OCI-LY7 (cell line): ENCODE measurements around the gene FN1.

Experiments
- EZH2phosphoT487 ChIP-seq: fragments of 200-600 bp; sonication (generic); IDR thresholded peaks from 2 replicates; pipeline ENCODE4 v1.6.1; 2018; ENCODE audit warnings: low read depth, borderline replicate concordance, mild to moderate bottlenecking, mixed run types, antibody characterized with exemption, low read length, moderate library complexity, mixed read lengths
- TF ChIP-seq, protein P1 (sequence below): fragments of 200-600 bp; sonication (generic); conservative IDR thresholded peaks from 2 replicates; pipeline ENCODE4 v1.5.1; 2014; ENCODE audit warnings: mild to moderate bottlenecking, antibody characterized with exemption, low read length, moderate library complexity, mixed read lengths

- TF ChIP-seq, protein P1, sequence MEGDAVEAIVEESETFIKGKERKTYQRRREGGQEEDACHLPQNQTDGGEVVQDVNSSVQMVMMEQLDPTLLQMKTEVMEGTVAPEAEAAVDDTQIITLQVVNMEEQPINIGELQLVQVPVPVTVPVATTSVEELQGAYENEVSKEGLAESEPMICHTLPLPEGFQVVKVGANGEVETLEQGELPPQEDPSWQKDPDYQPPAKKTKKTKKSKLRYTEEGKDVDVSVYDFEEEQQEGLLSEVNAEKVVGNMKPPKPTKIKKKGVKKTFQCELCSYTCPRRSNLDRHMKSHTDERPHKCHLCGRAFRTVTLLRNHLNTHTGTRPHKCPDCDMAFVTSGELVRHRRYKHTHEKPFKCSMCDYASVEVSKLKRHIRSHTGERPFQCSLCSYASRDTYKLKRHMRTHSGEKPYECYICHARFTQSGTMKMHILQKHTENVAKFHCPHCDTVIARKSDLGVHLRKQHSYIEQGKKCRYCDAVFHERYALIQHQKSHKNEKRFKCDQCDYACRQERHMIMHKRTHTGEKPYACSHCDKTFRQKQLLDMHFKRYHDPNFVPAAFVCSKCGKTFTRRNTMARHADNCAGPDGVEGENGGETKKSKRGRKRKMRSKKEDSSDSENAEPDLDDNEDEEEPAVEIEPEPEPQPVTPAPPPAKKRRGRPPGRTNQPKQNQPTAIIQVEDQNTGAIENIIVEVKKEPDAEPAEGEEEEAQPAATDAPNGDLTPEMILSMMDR, result no peak
- no peak for TF ChIP-seq EZH2phosphoT487
Measured at GRCh38 chr2:215452725-215453124, 16.9 kb upstream of the FN1 start.
